GM21576 (cell line): ENCODE measurements around the gene KLHL20.
A peak's percentile ranks its signal among the peaks of the same experiment; 100 is the strongest.

Experiments
- ATAC-seq: cut with Tn5 transposase; IDR thresholded peaks from one replicate; pipeline ENCODE4 v1.9.1; 2021; ENCODE audit warnings: mild to moderate bottlenecking, moderate library complexity; ENCODE audit not compliant: unreplicated experiment

The KLHL20 gene

DNA sequence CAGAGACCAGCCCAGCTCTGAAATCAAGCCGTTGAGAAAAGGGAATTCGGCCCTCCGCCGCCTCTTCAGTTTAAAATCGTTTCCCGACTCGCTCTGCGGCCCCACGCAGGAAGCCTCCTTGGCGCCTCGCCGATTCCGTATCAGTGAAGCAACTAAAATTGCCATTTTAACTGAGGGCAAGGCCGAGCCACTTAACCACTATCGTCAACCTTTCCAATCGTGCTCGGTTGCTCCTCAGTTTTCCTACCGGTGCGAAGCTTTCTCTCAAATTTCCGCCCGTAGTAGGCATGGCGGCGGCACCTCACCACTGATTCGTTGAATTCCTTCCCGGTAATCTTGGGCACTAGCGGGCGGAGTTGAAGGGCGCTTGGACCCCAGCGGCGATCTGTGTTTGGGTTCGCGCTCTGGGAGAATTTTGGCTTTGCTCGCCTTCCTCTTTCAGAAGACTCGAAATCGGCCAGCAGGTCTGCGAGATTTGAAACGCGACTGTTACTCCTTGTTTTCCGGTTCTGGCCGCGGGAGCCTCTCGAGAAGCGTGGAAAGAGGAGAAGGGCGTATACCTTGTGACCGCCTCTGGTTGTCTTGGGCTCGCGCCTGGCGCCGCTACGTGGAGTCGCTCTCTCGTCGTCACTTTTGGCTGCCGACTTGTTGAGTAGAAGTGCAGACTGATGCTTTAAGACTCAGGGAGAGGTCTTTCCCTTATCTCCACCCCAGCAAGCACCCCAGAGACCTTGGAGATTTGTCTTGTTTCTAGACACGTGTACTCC is 109.7 kb downstream of the KLHL20 start, which contains the start of the genes CENPL and DARS2:
TSS of gene CENPL (minus strand) at position 569 of the 767 bp plus-strand sequence. CDS start 13,584 bp downstream, outside the sequence.
TSS of gene DARS2 (plus strand) at position 359 of the 767 bp plus-strand sequence. CDS start 557 bp downstream, outside the sequence.
- peak; percentile 78 for ATAC-seq

DNA sequence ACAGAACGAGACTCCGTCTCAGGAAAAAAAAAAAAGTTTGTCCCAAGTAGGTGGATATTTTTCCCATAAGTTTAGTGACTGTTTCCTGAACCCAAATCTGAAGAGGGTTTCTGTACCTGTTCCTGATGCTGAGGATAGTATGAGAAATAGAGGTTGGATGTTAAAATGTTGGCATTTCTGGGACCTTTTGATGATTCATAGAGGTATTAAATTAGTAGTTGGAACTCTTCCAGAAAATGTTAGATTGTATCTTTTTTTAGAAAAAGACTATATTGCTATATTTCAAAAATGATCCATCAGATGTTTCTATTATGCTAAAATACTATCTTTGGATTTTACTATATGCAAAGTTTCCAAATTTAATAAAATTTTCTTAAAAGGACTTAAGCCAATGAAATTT is 112.8 kb downstream of the KLHL20 start:
- no peak for ATAC-seq

DNA sequence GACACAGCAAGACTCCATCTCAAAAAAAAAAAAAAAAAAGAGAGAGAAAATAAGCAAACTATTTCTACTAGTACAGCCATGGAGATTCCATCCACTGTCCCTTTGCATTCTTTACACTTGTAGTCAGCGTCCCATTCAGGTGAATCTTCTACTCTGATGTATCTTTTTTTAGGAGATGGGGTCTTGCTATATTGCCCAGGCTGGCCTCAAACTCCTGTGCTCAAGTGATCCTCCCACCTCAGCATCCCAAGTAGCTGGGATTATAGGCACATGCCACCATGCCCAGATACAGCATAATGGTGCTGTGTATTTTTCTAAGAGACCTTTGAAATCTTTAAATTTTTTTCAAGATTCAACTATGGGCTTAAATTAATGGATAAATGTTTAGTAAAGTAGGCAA is 118.0 kb downstream of the KLHL20 start:
- ATAC-seq: no peak
